HepG2 (cell line): Measurements from ENCODE around the gene GBGT1. TPM values are rescaled to one million over a fixed set of nuclear protein-coding genes. Genes with fewer than 3 reads are reported as not detected.

Experiments used
- ATAC-seq: fragments of 200-7000 bp; cut with Tn5 transposase; 3 replicates; pipeline ENCODE4 v1.9.1; 2020; ENCODE audit warnings: mild to moderate bottlenecking, moderate library complexity
- BruUV-seq: library from RNA; stranded (reverse); fragments of 400-500 nt; replicated peaks from 2 replicates; lab custom pipeline; 2021; lab: Mats Ljungman, UMichigan
- CTCF ChIA-PET: fragments of 300-600 bp; formaldehyde crosslinking; extraction: SDS; loops from one replicate; lab custom pipeline; 2021; ENCODE audit warnings: low total read pairs, inconsistent platforms, low intra/inter-chr PET ratio; lab: Yijun Ruan, JAX
- POLR2A ChIA-PET: fragments of 350-600 bp; sonication (Branson Sonifier 250); formaldehyde crosslinking; loops from one replicate; lab custom pipeline; 2020; ENCODE audit warnings: antibody characterized with exemption, inconsistent platforms; lab: Yijun Ruan, JAX
- DNase-seq: peaks from one replicate; pipeline ENCODE4 v3.0.0-alpha.2; 2015; ENCODE audit warnings: low spot score
- FAIRE-seq: peaks from 3 replicates; lab custom pipeline; 2011; peaks lifted over from hg19 to GRCh38; lab: Jason Lieb, UNC
- H2AFZ ChIP-seq: one replicate; pipeline ENCODE4 v1.6.1; 2011; ENCODE audit warnings: low read length, inconsistent platforms
- H3K27ac ChIP-seq: fragments of 300-600 bp; 3 replicates; pipeline ENCODE4 v1.8.0; 2011; ENCODE audit warnings: mixed run types, mild to moderate bottlenecking, mixed read lengths, low read length, inconsistent platforms; ENCODE audit not compliant: insufficient read depth; ENCODE audit errors: extremely low read length
- H3K27me3 ChIP-seq, 2 experiments: fragments of 200-600 bp in 1 of 2; 2 replicates in 1 of 2; 3 replicates in 1 of 2; pipeline versions ENCODE4 v1.6.0 to v1.8.0; 2011; ENCODE audit warnings: low read length in 2 of 2, mild to moderate bottlenecking in 2 of 2, moderate library complexity in 2 of 2, inconsistent platforms in 1 of 2; ENCODE audit not compliant: insufficient read depth in 2 of 2, control insufficient read depth in 1 of 2
- H3K36me3 ChIP-seq, 2 experiments: fragments of 200-600 bp in 1 of 2; replicated peaks in 1 of 2; 2 replicates in 1 of 2; 3 replicates in 1 of 2; pipeline versions ENCODE4 v1.5.1 to v1.8.0; 2011; ENCODE audit warnings: low read length in 2 of 2, inconsistent platforms in 1 of 2; ENCODE audit not compliant: insufficient read depth in 2 of 2, control insufficient read depth in 1 of 2
- H3K4me1 ChIP-seq: 2 replicates; pipeline ENCODE4 v1.5.1; 2012; ENCODE audit warnings: low read length, inconsistent platforms; ENCODE audit not compliant: insufficient read depth
- H3K4me2 ChIP-seq: 2 replicates; pipeline ENCODE4 v1.6.0; 2011; ENCODE audit warnings: low read depth, low read length, inconsistent platforms
- H3K4me3 ChIP-seq, 3 experiments: fragments of 200-600 bp in 1 of 3; sonication (generic), shearing (Covaris generic) in 1 of 3; replicated peaks in 1 of 3; 2 replicates each; pipeline ENCODE4 v1.5.1; 2011 to 2016; ENCODE audit warnings: low read length in 3 of 3, inconsistent platforms in 2 of 3, low read depth in 2 of 3, mild to moderate bottlenecking in 2 of 3, control low read depth in 1 of 3, mixed read lengths in 1 of 3; ENCODE audit not compliant: insufficient read depth in 1 of 3
- H3K79me2 ChIP-seq: one replicate; pipeline ENCODE4 v1.6.1; 2011; ENCODE audit warnings: low read length, inconsistent platforms; ENCODE audit not compliant: insufficient read depth
- H3K9ac ChIP-seq: 2 replicates; pipeline ENCODE4 v1.6.0; 2011; ENCODE audit warnings: mild to moderate bottlenecking, low read depth, low read length, inconsistent platforms; ENCODE audit not compliant: insufficient read depth
- H3K9me3 ChIP-seq: 2 replicates; pipeline ENCODE4 v1.5.1; 2012; ENCODE audit warnings: mild to moderate bottlenecking, low read length
- H4K20me1 ChIP-seq: 2 replicates; pipeline ENCODE4 v1.6.0; 2011; ENCODE audit warnings: inconsistent platforms, mild to moderate bottlenecking, low read length, moderate library complexity; ENCODE audit not compliant: insufficient read depth
- RBM39 ChIP-seq: fragments of 200-400 bp; formaldehyde crosslinking; IDR thresholded peaks from one replicate; pipeline ENCODE4 v1.6.1; 2018; ENCODE audit warnings: antibody characterized with exemption, mild to moderate bottlenecking, low read depth, low read length; ENCODE audit not compliant: poor library complexity, severe bottlenecking
- SNAI1 ChIP-seq: sonication (generic); formaldehyde crosslinking; IDR thresholded peaks from 2 replicates; pipeline ENCODE4 v1.5.0; 2020; ENCODE audit warnings: mild to moderate bottlenecking, missing genetic modification reagents, borderline replicate concordance
- ZBTB38 ChIP-seq: sonication (generic); formaldehyde crosslinking; IDR thresholded peaks from 2 replicates; pipeline ENCODE4 v1.5.1; 2020; ENCODE audit warnings: mild to moderate bottlenecking, missing genetic modification reagents
- WGBS: methylation state at CpG from one replicate; pipeline ENCODE4 v1.1.6; 2017; ENCODE audit warnings: low lambda C conversion rate; 5-methylcytosine and 5-hydroxymethylcytosine counted together
- in situ Hi-C: cut with HindIII; loops from 2 replicates; pipeline ENCODE4 v1.10.0; 2017; ENCODE audit warnings: low pct_unique_long_range_greater_than_20kb; ENCODE audit not compliant: extremely low pct_ligation_motif_present
- intact Hi-C: fragments of 100-400 bp; cut with micrococcal nuclease; formaldehyde crosslinking; loops from one replicate; pipeline ENCODE4 v1.10.0; 2022; ENCODE audit not compliant: unreplicated experiment
- polyA plus RNA-seq, 8 experiments: library from polyadenylated mRNA; depleted of rRNA in 3 of 8; stranded (reverse) in 7 of 8; unstranded in 1 of 8; fragments of >200 nt; fragmentation: Illumina TruSeq in 4 of 8; extraction: Trizol in 4 of 8; gene quantifications; 2 replicates each; pipeline versions ENCODE4 v1.2.1 to v1.2.3, GENCODE V29; 2011 to 2016; ENCODE audit warnings: low read depth in 4 of 8, missing spikeins in 1 of 8, mixed read lengths in 1 of 8; ENCODE audit not compliant: insufficient read depth in 1 of 8
- total RNA-seq, 5 experiments: library from RNA; depleted of rRNA; stranded (reverse); fragments of >200 nt; fragmentation: Illumina TruSeq; extraction: Trizol; gene quantifications; 2 replicates each; pipeline ENCODE4 v1.2.3, GENCODE V29; 2016; ENCODE audit warnings: low read depth in 1 of 5
- TF ChIP-seq, protein P1 (sequence below), 2 experiments: sonication (generic) in 1 of 2; formaldehyde crosslinking in 1 of 2; IDR thresholded peaks; 2 replicates each; pipeline versions ENCODE4 v1.4.0 to v1.6.1; 2016 to 2020; ENCODE audit warnings: borderline replicate concordance in 1 of 2, low read depth in 1 of 2, mild to moderate bottlenecking in 1 of 2, missing genetic modification reagents in 1 of 2
- TF ChIP-seq, protein P2 (sequence below): sonication (generic); formaldehyde crosslinking; IDR thresholded peaks from 2 replicates; pipeline ENCODE4 v1.9.0; 2022; ENCODE audit warnings: low read depth, missing genetic modification reagents
- TF ChIP-seq, protein P3 (sequence below): sonication (generic); formaldehyde crosslinking; IDR thresholded peaks from 2 replicates; pipeline ENCODE4 v1.4.0; 2020; ENCODE audit warnings: missing genetic modification reagents

The GBGT1 gene
- total and polyA plus RNA-seq, 2 of the 13 experiments (the other 11 are each of a cell fraction or from before 2014, with no cell fraction given) = not detected

DNA sequence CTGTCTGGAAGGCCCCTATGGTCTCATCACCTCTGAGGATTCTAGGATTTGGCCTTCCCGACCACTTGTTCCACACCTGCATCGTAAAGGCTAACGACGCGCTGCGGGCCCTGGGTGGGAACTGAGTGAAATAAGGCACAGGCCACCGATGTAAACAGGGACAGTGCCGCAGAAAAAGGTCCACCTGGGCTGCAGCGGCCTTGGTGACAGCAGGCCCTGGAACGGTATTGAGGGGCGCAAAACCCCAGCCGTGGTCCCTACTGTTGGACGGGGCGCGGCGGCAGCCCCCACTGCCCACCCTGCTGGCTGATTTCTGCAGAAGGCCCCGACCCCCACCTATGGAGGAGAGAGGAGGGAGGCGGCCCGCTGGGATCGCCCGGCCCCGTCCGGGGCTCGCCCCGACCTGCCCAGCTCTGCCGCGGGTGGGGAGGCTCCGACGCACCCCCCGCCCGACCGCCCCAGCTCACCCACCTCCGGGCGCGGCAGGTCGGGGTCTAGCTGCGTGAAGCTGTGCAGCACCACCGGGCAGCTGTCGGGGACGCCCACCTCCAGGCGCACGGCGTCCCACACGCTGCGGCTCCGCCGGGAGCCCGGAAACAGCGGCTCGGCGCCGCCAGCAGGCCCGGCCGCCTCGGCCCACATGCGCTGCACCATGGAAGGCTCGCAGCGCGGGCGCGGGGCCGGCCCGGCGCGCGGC, 43.1 kb downstream of the GBGT1 start (continued):
- TF ChIP-seq, protein P1, sequence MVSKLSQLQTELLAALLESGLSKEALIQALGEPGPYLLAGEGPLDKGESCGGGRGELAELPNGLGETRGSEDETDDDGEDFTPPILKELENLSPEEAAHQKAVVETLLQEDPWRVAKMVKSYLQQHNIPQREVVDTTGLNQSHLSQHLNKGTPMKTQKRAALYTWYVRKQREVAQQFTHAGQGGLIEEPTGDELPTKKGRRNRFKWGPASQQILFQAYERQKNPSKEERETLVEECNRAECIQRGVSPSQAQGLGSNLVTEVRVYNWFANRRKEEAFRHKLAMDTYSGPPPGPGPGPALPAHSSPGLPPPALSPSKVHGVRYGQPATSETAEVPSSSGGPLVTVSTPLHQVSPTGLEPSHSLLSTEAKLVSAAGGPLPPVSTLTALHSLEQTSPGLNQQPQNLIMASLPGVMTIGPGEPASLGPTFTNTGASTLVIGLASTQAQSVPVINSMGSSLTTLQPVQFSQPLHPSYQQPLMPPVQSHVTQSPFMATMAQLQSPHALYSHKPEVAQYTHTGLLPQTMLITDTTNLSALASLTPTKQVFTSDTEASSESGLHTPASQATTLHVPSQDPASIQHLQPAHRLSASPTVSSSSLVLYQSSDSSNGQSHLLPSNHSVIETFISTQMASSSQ (IDR thresholded peaks at IDR 0.05; ENCODE audit: low read depth) = no peak
- TF ChIP-seq, protein P1 (CRISPR knock-in tag; IDR thresholded peaks at IDR 0.05; ENCODE audit: borderline replicate concordance) = 0 out of 2 replicates have a peak, but pooled peaks have one; percentile 19

DNA sequence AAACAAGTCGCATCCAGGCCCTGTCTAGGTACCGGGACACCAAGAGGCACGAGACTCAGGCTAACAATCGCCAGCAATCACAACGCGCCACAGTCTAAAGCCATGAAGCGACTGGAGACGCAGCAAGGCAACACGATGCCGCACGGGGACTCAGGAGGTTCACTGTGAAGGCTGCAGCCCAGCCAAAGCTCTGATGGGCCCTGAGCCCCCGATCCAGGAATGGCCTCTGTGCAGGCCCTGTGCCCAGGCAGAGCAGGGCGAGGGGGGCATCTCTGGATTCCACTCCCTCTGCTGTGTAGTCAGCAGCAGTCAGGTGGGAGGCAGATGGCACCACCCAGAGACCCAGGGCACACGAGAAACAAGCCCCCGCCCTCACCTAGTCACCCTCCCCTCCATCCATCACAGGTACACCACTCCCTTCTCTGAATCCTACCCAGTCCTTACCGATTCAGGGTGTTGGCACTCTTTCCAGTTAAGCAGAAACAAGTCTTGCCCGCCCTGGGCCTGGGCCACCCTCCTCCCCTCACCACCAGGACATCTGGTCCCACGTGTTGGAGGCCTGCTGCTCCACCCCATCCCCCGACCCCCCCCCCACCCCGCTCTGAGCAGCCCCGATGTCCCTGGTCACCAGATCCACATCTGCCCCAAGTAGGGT, 43.7 kb downstream of the GBGT1 start:
- peak; percentile 2; the same call in 2 of the 3 replicates for ATAC-seq
- ChIA-PET CTCF (no interaction called here), POLR2A (interaction anchor here (1.2 kb wide), 1 partner anchor 29 kb away, joined by 4 read pairs; no protein-coding TSS in a partner anchor)
- Histone ChIP-seq H3K9me3 (no peaks in the 10 kb centered on the region), H2AFZ (no peak overlapping the region), H3K79me2 (no peaks in the 10 kb centered on the region), H3K4me1 (peaks cover 50% of the 10 kb centered on the region), H4K20me1 (peaks cover 14% of the 10 kb centered on the region; the same call in 1 of the 2 replicates), H3K4me3 (peak overlapping the region; percentile 67 to 83 (median 81)), H3K36me3 (no peaks in the 10 kb centered on the region; a peak in 1 of 5 replicates), H3K27ac (no peak overlapping the region), H3K9ac (peak overlapping the region; percentile 82), H3K4me2 (peak overlapping the region; percentile 98), H3K27me3 (no peaks in the 10 kb centered on the region)
- in situ Hi-C loops (no loop called here), intact Hi-C loops (no loop called here)
- DNase-seq = no peak
- 27% methylated on average over 13 of the region's 21 CpGs for WGBS
- BruUV-seq = TSS peak; percentile 49
- FAIRE-seq = no peak
- TF ChIP-seq SNAI1 (no peak), ZBTB38 (CRISPR knock-in tag) (0 out of 2 replicates have a peak, but pooled peaks have one; percentile 18), RBM39 (peak; percentile 15)
- TF ChIP-seq, protein P2, sequence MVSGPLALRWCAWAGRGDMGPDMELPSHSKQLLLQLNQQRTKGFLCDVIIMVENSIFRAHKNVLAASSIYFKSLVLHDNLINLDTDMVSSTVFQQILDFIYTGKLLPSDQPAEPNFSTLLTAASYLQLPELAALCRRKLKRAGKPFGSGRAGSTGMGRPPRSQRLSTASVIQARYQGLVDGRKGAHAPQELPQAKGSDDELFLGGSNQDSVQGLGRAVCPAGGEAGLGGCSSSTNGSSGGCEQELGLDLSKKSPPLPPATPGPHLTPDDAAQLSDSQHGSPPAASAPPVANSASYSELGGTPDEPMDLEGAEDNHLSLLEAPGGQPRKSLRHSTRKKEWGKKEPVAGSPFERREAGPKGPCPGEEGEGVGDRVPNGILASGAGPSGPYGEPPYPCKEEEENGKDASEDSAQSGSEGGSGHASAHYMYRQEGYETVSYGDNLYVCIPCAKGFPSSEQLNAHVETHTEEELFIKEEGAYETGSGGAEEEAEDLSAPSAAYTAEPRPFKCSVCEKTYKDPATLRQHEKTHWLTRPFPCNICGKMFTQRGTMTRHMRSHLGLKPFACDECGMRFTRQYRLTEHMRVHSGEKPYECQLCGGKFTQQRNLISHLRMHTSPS (CRISPR knock-in tag) = 0 out of 2 replicates have a peak, but pooled peaks have one; percentile 17
- TF ChIP-seq, protein P3, sequence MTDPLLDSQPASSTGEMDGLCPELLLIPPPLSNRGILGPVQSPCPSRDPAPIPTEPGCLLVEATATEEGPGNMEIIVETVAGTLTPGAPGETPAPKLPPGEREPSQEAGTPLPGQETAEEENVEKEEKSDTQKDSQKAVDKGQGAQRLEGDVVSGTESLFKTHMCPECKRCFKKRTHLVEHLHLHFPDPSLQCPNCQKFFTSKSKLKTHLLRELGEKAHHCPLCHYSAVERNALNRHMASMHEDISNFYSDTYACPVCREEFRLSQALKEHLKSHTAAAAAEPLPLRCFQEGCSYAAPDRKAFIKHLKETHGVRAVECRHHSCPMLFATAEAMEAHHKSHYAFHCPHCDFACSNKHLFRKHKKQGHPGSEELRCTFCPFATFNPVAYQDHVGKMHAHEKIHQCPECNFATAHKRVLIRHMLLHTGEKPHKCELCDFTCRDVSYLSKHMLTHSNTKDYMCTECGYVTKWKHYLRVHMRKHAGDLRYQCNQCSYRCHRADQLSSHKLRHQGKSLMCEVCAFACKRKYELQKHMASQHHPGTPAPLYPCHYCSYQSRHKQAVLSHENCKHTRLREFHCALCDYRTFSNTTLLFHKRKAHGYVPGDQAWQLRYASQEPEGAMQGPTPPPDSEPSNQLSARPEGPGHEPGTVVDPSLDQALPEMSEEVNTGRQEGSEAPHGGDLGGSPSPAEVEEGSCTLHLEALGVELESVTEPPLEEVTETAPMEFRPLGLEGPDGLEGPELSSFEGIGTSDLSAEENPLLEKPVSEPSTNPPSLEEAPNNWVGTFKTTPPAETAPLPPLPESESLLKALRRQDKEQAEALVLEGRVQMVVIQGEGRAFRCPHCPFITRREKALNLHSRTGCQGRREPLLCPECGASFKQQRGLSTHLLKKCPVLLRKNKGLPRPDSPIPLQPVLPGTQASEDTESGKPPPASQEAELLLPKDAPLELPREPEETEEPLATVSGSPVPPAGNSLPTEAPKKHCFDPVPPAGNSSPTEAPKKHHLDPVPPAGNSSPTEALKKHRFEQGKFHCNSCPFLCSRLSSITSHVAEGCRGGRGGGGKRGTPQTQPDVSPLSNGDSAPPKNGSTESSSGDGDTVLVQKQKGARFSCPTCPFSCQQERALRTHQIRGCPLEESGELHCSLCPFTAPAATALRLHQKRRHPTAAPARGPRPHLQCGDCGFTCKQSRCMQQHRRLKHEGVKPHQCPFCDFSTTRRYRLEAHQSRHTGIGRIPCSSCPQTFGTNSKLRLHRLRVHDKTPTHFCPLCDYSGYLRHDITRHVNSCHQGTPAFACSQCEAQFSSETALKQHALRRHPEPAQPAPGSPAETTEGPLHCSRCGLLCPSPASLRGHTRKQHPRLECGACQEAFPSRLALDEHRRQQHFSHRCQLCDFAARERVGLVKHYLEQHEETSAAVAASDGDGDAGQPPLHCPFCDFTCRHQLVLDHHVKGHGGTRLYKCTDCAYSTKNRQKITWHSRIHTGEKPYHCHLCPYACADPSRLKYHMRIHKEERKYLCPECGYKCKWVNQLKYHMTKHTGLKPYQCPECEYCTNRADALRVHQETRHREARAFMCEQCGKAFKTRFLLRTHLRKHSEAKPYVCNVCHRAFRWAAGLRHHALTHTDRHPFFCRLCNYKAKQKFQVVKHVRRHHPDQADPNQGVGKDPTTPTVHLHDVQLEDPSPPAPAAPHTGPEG (CRISPR knock-in tag) = no peak
